BJ (cell line): Measurements from ENCODE around the gene ATF7. TPM values are rescaled to one million over a fixed set of nuclear protein-coding genes. Genes with fewer than 3 reads are reported as not detected.
"Not testable (repeated sequence)": the region's sequence is repeated elsewhere in the genome, so short reads cannot be mapped to it uniquely, and the experiment has no call there.

Experiments used
- CTCF ChIA-PET: fragments of 350-600 bp; formaldehyde crosslinking; extraction: SDS; loops from one replicate; lab custom pipeline; 2021; ENCODE audit warnings: antibody characterized with exemption, inconsistent platforms; lab: Yijun Ruan, JAX
- POLR2A ChIA-PET: fragments of 300-600 bp; sonication (Branson Sonifier 250); formaldehyde crosslinking; extraction: SDS; loops from one replicate; lab custom pipeline; 2021; ENCODE audit warnings: antibody characterized with exemption; lab: Charles Lee
- DNase-seq: peaks from one replicate; pipeline ENCODE4 v3.0.0-alpha.2; 2011; ENCODE audit warnings: low read depth
- H3K27me3 ChIP-seq: 2 replicates; pipeline ENCODE4 v1.6.0; 2011; ENCODE audit warnings: low read length; ENCODE audit not compliant: control insufficient read depth, insufficient read depth
- H3K36me3 ChIP-seq: 2 replicates; pipeline ENCODE4 v1.5.1; 2011; ENCODE audit warnings: low read length; ENCODE audit not compliant: control insufficient read depth, insufficient read depth
- H3K4me3 ChIP-seq: 2 replicates; pipeline ENCODE4 v1.5.1; 2011; ENCODE audit warnings: low read depth, mild to moderate bottlenecking, control low read depth, low read length
- CTCF ChIP-seq: IDR thresholded peaks from 2 replicates; pipeline ENCODE4 v1.5.1; 2011; ENCODE audit warnings: low read depth, mild to moderate bottlenecking, control low read depth, inconsistent platforms, low read length, moderate library complexity; ENCODE audit not compliant: insufficient read depth
- polyA plus RNA-seq: library from polyadenylated mRNA; depleted of rRNA; stranded (reverse); fragments of >200 nt; gene quantifications from 2 replicates; pipeline ENCODE4 v1.2.3, GENCODE V29; 2011

The ATF7 gene
- polyA plus RNA-seq, 1 experiment: 21.8 TPM

GRCh38 chr12:53568809-53569557 lies 57.2 kb downstream of the ATF7 start:
- Histone ChIP-seq H3K4me3 (no peak overlapping the region), H3K36me3 (peaks cover 1% of the 10 kb centered on the region; the same call in 1 of the 2 replicates), H3K27me3 (no peaks in the 10 kb centered on the region)
- no peak for TF ChIP-seq CTCF
- POLR2A ChIA-PET: no interaction called here
- DNase-seq: no peak
- CTCF ChIA-PET: interaction anchor here (1.1 to 1.5 kb wide), 4 partner anchors 17 to 90 kb away, joined by 3 read pairs; no protein-coding TSS in a partner anchor

GRCh38 chr12:53567961-53568808 lies 58.0 kb downstream of the ATF7 start:
- no peak for TF ChIP-seq CTCF
- Histone ChIP-seq H3K36me3 (peaks cover 1% of the 10 kb centered on the region; the same call in 1 of the 2 replicates), H3K4me3 (no peak overlapping the region), H3K27me3 (no peaks in the 10 kb centered on the region)
- DNase-seq: no peak
- CTCF ChIA-PET: interaction anchor here (1.1 to 1.5 kb wide), 3 partner anchors 17 to 91 kb away, joined by 3 read pairs; no protein-coding TSS in a partner anchor
- POLR2A ChIA-PET: no interaction called here

- H3K4me3 ChIP-seq, H3K27me3 ChIP-seq, CTCF ChIA-PET, POLR2A ChIA-PET, DNase-seq, H3K36me3 ChIP-seq: not testable (repeated sequence)
Observed at GRCh38 chr12:53565376-53565775, 60.8 kb downstream of the ATF7 start.

GRCh38 chr12:53564941-53565340 lies 61.2 kb downstream of the ATF7 start:
- POLR2A ChIA-PET: no interaction called here
- no peak for DNase-seq

GRCh38 chr12:53564278-53564677 lies 61.9 kb downstream of the ATF7 start:
- Histone ChIP-seq H3K27me3 (no peaks in the 10 kb centered on the region), H3K36me3 (no peaks in the 10 kb centered on the region), H3K4me3 (no peak overlapping the region)
- ChIA-PET CTCF (no interaction called here), POLR2A (no interaction called here)
- TF ChIP-seq CTCF: no peak
- no peak for DNase-seq

More at GRCh38 chr12:53564941-53565340, 61.2 kb downstream of the ATF7 start:
- CTCF ChIA-PET: no interaction called here
- no peaks in the 10 kb centered on the region for H3K36me3 ChIP-seq
- H3K27me3 ChIP-seq: no peaks in the 10 kb centered on the region
- no peak overlapping the region for H3K4me3 ChIP-seq
- TF ChIP-seq CTCF: no peak
